Astrocyte (in vitro differentiated cells and primary cell): ENCODE measurements around the gene ANKRD60. TPM values are rescaled to one million over a fixed set of nuclear protein-coding genes. Genes with fewer than 3 reads are reported as not detected.

Experiments
- DNase-seq: peaks from one replicate; pipeline ENCODE4 v3.0.0-alpha.2; 2010; ENCODE audit warnings: low read depth
- FAIRE-seq: peaks from 2 replicates; lab custom pipeline; 2011; peaks lifted over from hg19 to GRCh38; lab: Jason Lieb, UNC
- H2AFZ ChIP-seq: 2 replicates; pipeline ENCODE4 v1.6.0; 2012; ENCODE audit warnings: low read depth, low read length, inconsistent platforms
- H3K27ac ChIP-seq: 2 replicates; pipeline ENCODE4 v1.5.1; 2011; ENCODE audit warnings: low read depth, low read length, inconsistent platforms
- H3K27me3 ChIP-seq: 2 replicates; pipeline ENCODE4 v1.6.0; 2011; ENCODE audit warnings: low read length, inconsistent platforms; ENCODE audit not compliant: insufficient read depth
- H3K36me3 ChIP-seq: 2 replicates; pipeline ENCODE4 v1.5.1; 2011; ENCODE audit warnings: low read length, inconsistent platforms; ENCODE audit not compliant: insufficient read depth
- H3K4me1 ChIP-seq: 2 replicates; pipeline ENCODE4 v1.5.1; 2011; ENCODE audit warnings: low read length, inconsistent platforms; ENCODE audit not compliant: insufficient read depth
- H3K4me2 ChIP-seq: 2 replicates; pipeline ENCODE4 v1.6.0; 2012; ENCODE audit warnings: low read length, inconsistent platforms
- H3K4me3 ChIP-seq: 2 replicates; pipeline ENCODE4 v1.5.1; 2011; ENCODE audit warnings: low read depth, mild to moderate bottlenecking, low read length, inconsistent platforms; ENCODE audit not compliant: insufficient read depth
- H3K79me2 ChIP-seq: 2 replicates; pipeline ENCODE4 v1.6.0; 2012; ENCODE audit warnings: mild to moderate bottlenecking, low read length, inconsistent platforms; ENCODE audit not compliant: insufficient read depth
- H3K9ac ChIP-seq: 2 replicates; pipeline ENCODE4 v1.6.0; 2012; ENCODE audit warnings: mild to moderate bottlenecking, low read length, inconsistent platforms
- H3K9me3 ChIP-seq: 2 replicates; pipeline ENCODE4 v1.5.1; 2012; ENCODE audit warnings: low read depth, mild to moderate bottlenecking, low read length, inconsistent platforms; ENCODE audit not compliant: insufficient read depth
- H4K20me1 ChIP-seq: 2 replicates; pipeline ENCODE4 v1.6.0; 2012; ENCODE audit warnings: low read length, inconsistent platforms; ENCODE audit not compliant: insufficient read depth
- H3K27ac Mint-ChIP-seq: one replicate; pipeline ENCODE4 v1.8.0; 2021; ENCODE audit warnings: mild to moderate bottlenecking, mixed read lengths; ENCODE audit not compliant: unreplicated experiment
- H3K27me3 Mint-ChIP-seq: one replicate; pipeline ENCODE4 v1.8.0; 2021; ENCODE audit warnings: low read depth, mixed read lengths; ENCODE audit not compliant: unreplicated experiment
- H3K36me3 Mint-ChIP-seq: one replicate; pipeline ENCODE4 v1.8.0; 2021; ENCODE audit warnings: low read depth, mixed read lengths; ENCODE audit not compliant: unreplicated experiment
- H3K4me1 Mint-ChIP-seq: one replicate; pipeline ENCODE4 v1.8.0; 2021; ENCODE audit warnings: low read depth, mixed read lengths; ENCODE audit not compliant: unreplicated experiment
- H3K4me3 Mint-ChIP-seq: one replicate; pipeline ENCODE4 v1.8.0; 2021; ENCODE audit warnings: mild to moderate bottlenecking, moderate library complexity, mixed read lengths; ENCODE audit not compliant: unreplicated experiment
- H3K9me3 Mint-ChIP-seq: one replicate; pipeline ENCODE4 v1.8.0; 2021; ENCODE audit warnings: mild to moderate bottlenecking, mixed read lengths; ENCODE audit not compliant: unreplicated experiment
- CTCF ChIP-seq: IDR thresholded peaks from 2 replicates; pipeline ENCODE4 v1.5.1; 2011; ENCODE audit warnings: low read depth, mild to moderate bottlenecking, inconsistent platforms, low read length, moderate library complexity; ENCODE audit not compliant: insufficient read depth
- EZH2 ChIP-seq: IDR thresholded peaks from 2 replicates; pipeline ENCODE4 v1.6.1; 2012; ENCODE audit warnings: mild to moderate bottlenecking, low read length, inconsistent platforms; ENCODE audit not compliant: insufficient read depth
- total RNA-seq: library from RNA; stranded (reverse); gene quantifications from 2 replicates; pipeline ENCODE4 v1.2.1, GENCODE V29; 2021

The ANKRD60 gene
- total RNA-seq, 1 donor from 2014 or later = not detected

- Mint-ChIP-seq H3K9me3 (peaks cover under 1% of the 10 kb centered on the region), H3K4me1 (no peaks in the 10 kb centered on the region), H3K27me3 (peaks cover 41% of the 10 kb centered on the region), H3K27ac (no peak overlapping the region), H3K4me3 (no peak overlapping the region), H3K36me3 (no peaks in the 10 kb centered on the region)
- DNase-seq (no peak), FAIRE-seq (no peak)
- Histone ChIP-seq H3K4me3 (no peak overlapping the region), H3K4me2 (no peak overlapping the region), H3K79me2 (no peaks in the 10 kb centered on the region), H3K9ac (no peak overlapping the region), H3K36me3 (no peaks in the 10 kb centered on the region), H3K4me1 (no peaks in the 10 kb centered on the region), H4K20me1 (no peaks in the 10 kb centered on the region), H3K9me3 (peaks cover 6% of the 10 kb centered on the region), H2AFZ (no peak overlapping the region), H3K27ac (no peak overlapping the region), H3K27me3 (peaks cover 34% of the 10 kb centered on the region)
- TF ChIP-seq CTCF = no peak
- no peak for TF ChIP-seq EZH2
These were observed 14.7 kb downstream of the ANKRD60 start for GRCh38 chr20:58213716-58214115.

DNA sequence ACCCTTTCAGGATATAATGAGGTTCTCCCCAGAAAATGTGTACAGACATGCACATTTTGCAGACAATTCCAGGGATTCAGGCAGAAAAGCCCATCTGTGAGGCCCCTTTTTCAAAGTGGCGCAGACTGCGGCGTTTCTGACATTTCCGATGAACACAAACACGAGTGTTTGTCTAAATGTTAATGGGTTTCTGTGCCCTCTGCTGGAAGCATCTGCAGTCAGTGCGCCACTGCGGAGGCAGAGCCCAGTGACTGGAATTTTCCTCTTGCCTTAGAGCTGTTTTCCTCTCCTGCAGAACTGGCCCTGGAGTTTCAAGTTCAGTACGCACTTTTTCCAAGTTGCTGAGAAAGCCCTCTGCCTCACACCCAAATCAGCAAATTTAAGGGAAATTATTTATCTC is 15.3 kb downstream of the ANKRD60 start:
- TF ChIP-seq EZH2 (no peak), CTCF (peak; percentile 4)
- H3K9me3 Mint-ChIP-seq = no peaks in the 10 kb centered on the region
- no peaks in the 10 kb centered on the region for H3K36me3 ChIP-seq
- no peaks in the 10 kb centered on the region for H3K36me3 Mint-ChIP-seq
- H3K9me3 ChIP-seq = peaks cover under 1% of the 10 kb centered on the region
- FAIRE-seq (no peak), DNase-seq (no peak)
- H2AFZ ChIP-seq = no peak overlapping the region
- no peak overlapping the region for H3K4me2 ChIP-seq
- H3K4me1 Mint-ChIP-seq = no peaks in the 10 kb centered on the region
- no peak overlapping the region for H3K9ac ChIP-seq
- H3K27ac Mint-ChIP-seq = no peak overlapping the region
- H3K27ac ChIP-seq = no peak overlapping the region
- no peaks in the 10 kb centered on the region for H3K4me1 ChIP-seq
- H3K27me3 ChIP-seq = peaks cover 32% of the 10 kb centered on the region
- no peak overlapping the region for H3K4me3 ChIP-seq
- H3K79me2 ChIP-seq = no peaks in the 10 kb centered on the region
- H3K4me3 Mint-ChIP-seq = no peak overlapping the region
- peaks cover 37% of the 10 kb centered on the region for H3K27me3 Mint-ChIP-seq
- no peaks in the 10 kb centered on the region for H4K20me1 ChIP-seq

- Mint-ChIP-seq H3K4me3 (no peak overlapping the region), H3K27ac (no peak overlapping the region), H3K27me3 (peaks cover 33% of the 10 kb centered on the region), H3K9me3 (no peaks in the 10 kb centered on the region), H3K36me3 (no peaks in the 10 kb centered on the region), H3K4me1 (no peaks in the 10 kb centered on the region)
- Histone ChIP-seq H3K79me2 (no peaks in the 10 kb centered on the region), H3K9me3 (no peaks in the 10 kb centered on the region), H3K4me1 (no peaks in the 10 kb centered on the region), H3K36me3 (no peaks in the 10 kb centered on the region), H3K9ac (no peak overlapping the region), H3K4me3 (no peak overlapping the region), H3K27me3 (peaks cover 28% of the 10 kb centered on the region), H2AFZ (no peak overlapping the region), H3K4me2 (no peak overlapping the region), H4K20me1 (no peaks in the 10 kb centered on the region), H3K27ac (no peak overlapping the region)
- TF ChIP-seq CTCF (no peak), EZH2 (no peak)
- FAIRE-seq (no peak), DNase-seq (no peak)
These were observed 15.8 kb downstream of the ANKRD60 start for GRCh38 chr20:58212636-58213035.
